Measurements from ENCODE around the gene NQO2.

NQO2 gene

DNA sequence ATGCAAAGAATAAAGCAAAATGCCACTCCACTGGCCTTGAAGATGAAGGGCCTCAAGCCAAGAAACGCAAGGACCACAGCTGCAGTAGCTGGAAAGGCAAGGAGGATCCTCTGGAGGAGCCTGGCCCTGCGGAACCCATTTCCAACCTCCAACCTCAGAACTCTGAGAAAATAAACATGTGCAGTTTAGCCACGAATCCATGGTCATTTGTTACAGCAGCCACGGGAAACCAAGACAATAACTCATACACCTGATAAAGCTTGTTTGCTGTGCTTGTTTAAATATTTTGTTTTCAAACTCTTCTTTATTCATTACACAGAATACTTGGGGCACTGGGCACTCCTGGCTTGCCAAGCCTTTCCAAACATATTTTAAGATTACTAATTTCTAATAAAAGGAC, 38.8 kb upstream of the NQO2 start:
- DNase-seq (ENCODE audit: low read depth, low spot score), result no peak
- no peak overlapping the region for H3K4me3 ChIP-seq (ENCODE audit: low read depth, low read length)
- POLR2A ChIA-PET, result interaction anchor here (1.2 kb wide), 1 partner anchor 29 kb away, joined by 4 read pairs; no protein-coding TSS in a partner anchor
- no peak for TF ChIP-seq CTCF (IDR thresholded peaks at IDR 0.05; ENCODE audit: insufficient read depth, low read length, missing control alignments)
- CTCF ChIA-PET, result interaction anchor here (0.8 to 2.0 kb wide), 10 partner anchors 9 to 115 kb away, joined by 3 to 20 read pairs (median 4); no protein-coding TSS in a partner anchor

- CTCF ChIA-PET, result interaction anchor here (1.4 to 2.0 kb wide), 6 partner anchors 9 to 29 kb away, joined by 4 to 20 read pairs (median 4); no protein-coding TSS in a partner anchor
These were observed 38.2 kb upstream of the NQO2 start for GRCh38 chr6:2961506-2961905.

GRCh38 chr6:2962004-2962403, 37.7 kb upstream of the NQO2 start:
- no peak for TF ChIP-seq CTCF (IDR thresholded peaks at IDR 0.05; ENCODE audit: insufficient read depth, low read length, missing control alignments)
- H3K4me3 ChIP-seq (ENCODE audit: low read depth, low read length), result no peak overlapping the region
- DNase-seq (ENCODE audit: low read depth, low spot score), result no peak
- ChIA-PET POLR2A (interaction anchor here (0.7 kb wide), 1 partner anchor 58 kb away, joined by 3 read pairs; no protein-coding TSS in a partner anchor), CTCF (interaction anchor here (0.5 to 2.0 kb wide), 3 partner anchors 10 to 28 kb away, joined by 3 to 37 read pairs (median 7); no protein-coding TSS in a partner anchor)

More at GRCh38 chr6:2961506-2961905, 38.2 kb upstream of the NQO2 start:
- POLR2A ChIA-PET, result interaction anchor here (1.2 kb wide), 1 partner anchor 28 kb away, joined by 4 read pairs; no protein-coding TSS in a partner anchor
- no peak overlapping the region for H3K4me3 ChIP-seq (ENCODE audit: low read depth, low read length)
- no peak for TF ChIP-seq CTCF (IDR thresholded peaks at IDR 0.05; ENCODE audit: insufficient read depth, low read length, missing control alignments)
- DNase-seq (ENCODE audit: low read depth, low spot score), result no peak

GRCh38 chr6:2962636-2963035, 37.1 kb upstream of the NQO2 start:
- no peak for DNase-seq (ENCODE audit: low read depth, low spot score)
- ChIA-PET POLR2A (interaction anchor here (0.7 kb wide), 1 partner anchor 58 kb away, joined by 3 read pairs; no protein-coding TSS in a partner anchor), CTCF (interaction anchor here (0.8 to 2.0 kb wide), 4 partner anchors 8 to 29 kb away, joined by 3 to 37 read pairs (median 6); no protein-coding TSS in a partner anchor)
- no peak for TF ChIP-seq CTCF (IDR thresholded peaks at IDR 0.05; ENCODE audit: insufficient read depth, low read length, missing control alignments)
- no peak overlapping the region for H3K4me3 ChIP-seq (ENCODE audit: low read depth, low read length)

GRCh38 chr6:2963756-2964155, 35.9 kb upstream of the NQO2 start:
- H3K4me3 ChIP-seq (ENCODE audit: low read depth, low read length), result no peak overlapping the region
- CTCF ChIA-PET, result interaction anchor here (1.7 to 2.0 kb wide), 3 partner anchors 9 to 14 kb away, joined by 4 to 37 read pairs (median 7); no protein-coding TSS in a partner anchor
- DNase-seq (ENCODE audit: low read depth, low spot score), result no peak
- POLR2A ChIA-PET, result no interaction called here
- no peak for TF ChIP-seq CTCF (IDR thresholded peaks at IDR 0.05; ENCODE audit: insufficient read depth, low read length, missing control alignments)

- ChIA-PET CTCF (interaction anchor here (1.4 to 5.6 kb wide), 2 partner anchors 9 to 13 kb away, joined by 4 to 61 read pairs; no protein-coding TSS in a partner anchor), POLR2A (no interaction called here)
- TF ChIP-seq CTCF (IDR thresholded peaks at IDR 0.05; ENCODE audit: insufficient read depth, low read length, missing control alignments), result no peak
- no peak overlapping the region for H3K4me3 ChIP-seq (ENCODE audit: low read depth, low read length)
- DNase-seq (ENCODE audit: low read depth, low spot score), result no peak
These were observed 34.7 kb upstream of the NQO2 start for GRCh38 chr6:2964793-2965505.
